Glutamatergic neuron (in vitro differentiated cells): ENCODE results near the gene PI3. TPM values are rescaled to one million over a fixed set of nuclear protein-coding genes. Genes with fewer than 3 reads are reported as not detected.

ENCODE experiments used
- DNase-seq: peaks from one replicate; pipeline ENCODE4 v3.0.0; 2022
- H3K27ac Mint-ChIP-seq: one replicate; pipeline ENCODE4 v1.8.0; 2020; ENCODE audit warnings: mild to moderate bottlenecking, mixed read lengths, inconsistent platforms; ENCODE audit not compliant: unreplicated experiment
- H3K27me3 Mint-ChIP-seq: one replicate; pipeline ENCODE4 v1.8.0; 2020; ENCODE audit warnings: mild to moderate bottlenecking, moderate library complexity, mixed read lengths, inconsistent platforms; ENCODE audit not compliant: unreplicated experiment
- H3K36me3 Mint-ChIP-seq: one replicate; pipeline ENCODE4 v1.8.0; 2020; ENCODE audit warnings: mild to moderate bottlenecking, mixed read lengths, inconsistent platforms; ENCODE audit not compliant: unreplicated experiment
- H3K4me1 Mint-ChIP-seq: one replicate; pipeline ENCODE4 v1.8.0; 2020; ENCODE audit warnings: mild to moderate bottlenecking, low read depth, mixed read lengths, inconsistent platforms; ENCODE audit not compliant: unreplicated experiment
- H3K4me3 Mint-ChIP-seq: one replicate; pipeline ENCODE4 v1.8.0; 2020; ENCODE audit warnings: mild to moderate bottlenecking, mixed read lengths, inconsistent platforms; ENCODE audit not compliant: unreplicated experiment
- H3K9me3 Mint-ChIP-seq: one replicate; pipeline ENCODE4 v1.8.0; 2020; ENCODE audit warnings: mild to moderate bottlenecking, moderate library complexity, mixed read lengths, inconsistent platforms; ENCODE audit not compliant: unreplicated experiment
- total RNA-seq: library from RNA; stranded (reverse); fragmentation: NEBNext Ultra II Directional; extraction: Animal tissue kit (Norgen Biotek cat#: 25700); gene quantifications from one replicate; pipeline ENCODE4 v1.2.1, GENCODE V29; 2021; ENCODE audit not compliant: unreplicated experiment
- TF ChIP-seq, protein P1 (sequence below): fragments of 200-600 bp; sonication (generic); IDR thresholded peaks from one replicate; pipeline ENCODE4 v1.5.0; 2021; ENCODE audit not compliant: partially characterized antibody, unreplicated experiment

Gene PI3
- total RNA-seq, 1 donor from 2014 or later: not detected

DNA sequence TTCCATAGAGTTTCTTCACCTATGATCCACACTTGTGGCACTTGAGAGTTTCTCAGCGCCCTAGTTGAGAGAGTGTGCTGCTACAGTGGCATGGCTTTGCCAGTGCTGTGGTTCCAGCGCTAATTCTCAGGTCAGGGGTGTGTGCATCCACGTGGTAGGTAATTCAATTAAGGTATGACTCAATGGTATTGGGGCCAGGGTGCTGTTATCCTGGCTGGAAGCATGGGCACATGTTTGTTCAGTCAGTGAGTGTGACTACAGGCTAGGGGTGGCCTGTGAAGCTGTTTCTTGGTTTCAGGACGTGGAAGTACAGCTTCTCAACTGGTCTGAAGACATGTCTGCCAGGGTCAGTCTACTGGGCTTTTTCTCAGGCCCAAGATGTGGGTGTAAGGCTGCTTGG is 43.4 kb downstream of the PI3 start:
- Mint-ChIP-seq H3K4me3 (no peak overlapping the region), H3K36me3 (no peaks in the 10 kb centered on the region), H3K27ac (no peak overlapping the region), H3K27me3 (no peaks in the 10 kb centered on the region), H3K4me1 (no peaks in the 10 kb centered on the region), H3K9me3 (no peaks in the 10 kb centered on the region)
- DNase-seq: no peak
- TF ChIP-seq, protein P1, sequence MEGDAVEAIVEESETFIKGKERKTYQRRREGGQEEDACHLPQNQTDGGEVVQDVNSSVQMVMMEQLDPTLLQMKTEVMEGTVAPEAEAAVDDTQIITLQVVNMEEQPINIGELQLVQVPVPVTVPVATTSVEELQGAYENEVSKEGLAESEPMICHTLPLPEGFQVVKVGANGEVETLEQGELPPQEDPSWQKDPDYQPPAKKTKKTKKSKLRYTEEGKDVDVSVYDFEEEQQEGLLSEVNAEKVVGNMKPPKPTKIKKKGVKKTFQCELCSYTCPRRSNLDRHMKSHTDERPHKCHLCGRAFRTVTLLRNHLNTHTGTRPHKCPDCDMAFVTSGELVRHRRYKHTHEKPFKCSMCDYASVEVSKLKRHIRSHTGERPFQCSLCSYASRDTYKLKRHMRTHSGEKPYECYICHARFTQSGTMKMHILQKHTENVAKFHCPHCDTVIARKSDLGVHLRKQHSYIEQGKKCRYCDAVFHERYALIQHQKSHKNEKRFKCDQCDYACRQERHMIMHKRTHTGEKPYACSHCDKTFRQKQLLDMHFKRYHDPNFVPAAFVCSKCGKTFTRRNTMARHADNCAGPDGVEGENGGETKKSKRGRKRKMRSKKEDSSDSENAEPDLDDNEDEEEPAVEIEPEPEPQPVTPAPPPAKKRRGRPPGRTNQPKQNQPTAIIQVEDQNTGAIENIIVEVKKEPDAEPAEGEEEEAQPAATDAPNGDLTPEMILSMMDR: no peak

DNA sequence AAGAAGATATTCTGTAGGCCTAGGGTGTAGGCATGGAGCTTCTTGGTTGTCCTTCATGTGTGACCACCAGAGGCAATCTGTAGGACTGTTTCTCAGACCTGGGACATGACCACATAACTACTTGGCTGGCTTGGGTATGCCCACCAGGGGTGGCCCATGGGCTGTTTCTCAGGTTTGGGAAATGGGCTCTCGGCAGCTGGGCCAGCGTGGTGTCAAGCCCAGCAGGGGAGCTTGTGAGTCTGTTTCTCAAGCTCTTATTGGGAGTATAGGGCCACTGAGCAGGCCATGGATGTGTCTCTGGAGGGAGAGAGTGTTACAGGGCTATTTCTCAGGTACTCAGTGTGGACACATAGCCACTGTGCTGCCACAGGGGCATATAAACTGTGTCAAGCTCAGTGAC is 43.9 kb downstream of the PI3 start:
- Mint-ChIP-seq H3K9me3 (no peaks in the 10 kb centered on the region), H3K36me3 (no peaks in the 10 kb centered on the region), H3K27ac (no peak overlapping the region), H3K27me3 (no peaks in the 10 kb centered on the region), H3K4me1 (no peaks in the 10 kb centered on the region), H3K4me3 (no peak overlapping the region)
- TF ChIP-seq, protein P1: no peak
- no peak for DNase-seq

DNA sequence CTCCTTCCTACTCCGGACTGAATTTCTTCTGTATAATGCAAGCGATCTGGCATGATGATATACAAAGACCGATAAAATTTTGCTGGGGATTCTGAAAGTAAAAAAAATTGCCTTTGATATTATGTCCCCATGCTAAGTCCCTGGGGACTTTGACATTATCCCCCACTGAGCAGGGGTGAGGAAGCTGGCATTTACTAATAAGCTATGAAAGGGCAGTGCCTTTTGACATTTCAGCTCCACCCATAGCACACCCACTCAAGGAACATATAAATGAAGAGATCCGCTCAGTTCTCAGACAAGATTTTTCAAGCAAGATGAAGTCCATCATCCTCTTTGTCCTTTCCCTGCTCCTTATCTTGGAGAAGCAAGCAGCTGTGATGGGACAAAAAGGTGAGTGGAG is 46.4 kb downstream of the PI3 start, which contains the start of gene SEMG2:
TSS of gene SEMG2 (plus strand) at position 298 of the 400 bp plus-strand sequence. CDS start at position 315, 17 bp downstream.
- no peak for DNase-seq
- no peak within 1 kb of the TSS for H3K4me3 Mint-ChIP-seq
- TF ChIP-seq, protein P1: no peak
- no peaks in the 10 kb centered on the region for H3K9me3 Mint-ChIP-seq
- no peaks in the 10 kb centered on the region for H3K4me1 Mint-ChIP-seq
- H3K27me3 Mint-ChIP-seq: no peaks in the 10 kb centered on the region
- no peak within 1 kb of the TSS for H3K27ac Mint-ChIP-seq
- no peaks in the 10 kb centered on the region for H3K36me3 Mint-ChIP-seq

DNA sequence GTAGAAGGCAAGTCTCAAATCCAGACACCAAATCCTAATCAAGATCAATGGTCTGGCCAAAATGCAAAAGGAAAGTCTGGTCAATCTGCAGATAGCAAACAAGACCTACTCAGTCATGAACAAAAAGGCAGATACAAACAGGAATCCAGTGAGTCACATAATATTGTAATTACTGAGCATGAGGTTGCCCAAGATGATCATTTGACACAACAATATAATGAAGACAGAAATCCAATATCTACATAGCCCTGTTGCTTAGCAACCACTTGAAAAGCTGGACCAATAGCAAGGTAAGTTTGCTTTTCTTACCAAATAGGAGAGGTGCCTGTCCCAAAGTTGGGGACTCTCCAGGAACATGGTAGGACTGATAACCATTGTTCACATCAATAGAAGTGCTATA is 48.4 kb downstream of the PI3 start:
- Mint-ChIP-seq H3K9me3 (no peaks in the 10 kb centered on the region), H3K4me1 (no peaks in the 10 kb centered on the region), H3K27me3 (no peaks in the 10 kb centered on the region), H3K27ac (no peak overlapping the region), H3K36me3 (no peaks in the 10 kb centered on the region), H3K4me3 (no peak overlapping the region)
- DNase-seq: no peak
- TF ChIP-seq, protein P1: no peak

Other genes with a start within 250 kb of the PI3 start
- gene TOMM34, start 214.5 kb upstream of the PI3 start, total RNA-seq: 10.8 TPM
- gene STK4, start 208.4 kb upstream of the PI3 start, total RNA-seq: 32.6 TPM
- gene KCNS1, start 73.8 kb upstream of the PI3 start, total RNA-seq: not detected
- gene WFDC5, start 59.7 kb upstream of the PI3 start, total RNA-seq: not detected
- not detected for gene WFDC12, start 50.4 kb upstream of the PI3 start, total RNA-seq
- not detected for gene SEMG1, start 32.1 kb downstream of the PI3 start, total RNA-seq
- gene SEMG2, start 46.5 kb downstream of the PI3 start, total RNA-seq: not detected
- not detected for gene SLPI, start 79.7 kb downstream of the PI3 start, total RNA-seq
- not detected for gene RBPJL, start 131.9 kb downstream of the PI3 start, total RNA-seq
- not detected for gene MATN4, start 133.4 kb downstream of the PI3 start, total RNA-seq
- gene SDC4, start 173.5 kb downstream of the PI3 start, total RNA-seq: 0.61 TPM
- gene SYS1, start 188.3 kb downstream of the PI3 start, total RNA-seq: 17.7 TPM
- gene TP53TG5, start 203.4 kb downstream of the PI3 start, total RNA-seq: not detected
- gene DBNDD2, start 233.4 kb downstream of the PI3 start, total RNA-seq: 4.1 TPM
- gene PIGT, start 241.2 kb downstream of the PI3 start, total RNA-seq: 55.5 TPM